ENCODE data around the gene SH3RF3. TPM values are rescaled to one million over a fixed set of nuclear protein-coding genes. Genes with fewer than 3 reads are reported as not detected.
A peak's percentile ranks its signal among the peaks of the same experiment; 100 is the strongest.

Gene SH3RF3
- total and polyA plus RNA-seq, 2 of the 13 experiments (the other 11 are each of a cell fraction or from before 2014, with no cell fraction given) = 0.04 TPM; not detected in 1

DNA sequence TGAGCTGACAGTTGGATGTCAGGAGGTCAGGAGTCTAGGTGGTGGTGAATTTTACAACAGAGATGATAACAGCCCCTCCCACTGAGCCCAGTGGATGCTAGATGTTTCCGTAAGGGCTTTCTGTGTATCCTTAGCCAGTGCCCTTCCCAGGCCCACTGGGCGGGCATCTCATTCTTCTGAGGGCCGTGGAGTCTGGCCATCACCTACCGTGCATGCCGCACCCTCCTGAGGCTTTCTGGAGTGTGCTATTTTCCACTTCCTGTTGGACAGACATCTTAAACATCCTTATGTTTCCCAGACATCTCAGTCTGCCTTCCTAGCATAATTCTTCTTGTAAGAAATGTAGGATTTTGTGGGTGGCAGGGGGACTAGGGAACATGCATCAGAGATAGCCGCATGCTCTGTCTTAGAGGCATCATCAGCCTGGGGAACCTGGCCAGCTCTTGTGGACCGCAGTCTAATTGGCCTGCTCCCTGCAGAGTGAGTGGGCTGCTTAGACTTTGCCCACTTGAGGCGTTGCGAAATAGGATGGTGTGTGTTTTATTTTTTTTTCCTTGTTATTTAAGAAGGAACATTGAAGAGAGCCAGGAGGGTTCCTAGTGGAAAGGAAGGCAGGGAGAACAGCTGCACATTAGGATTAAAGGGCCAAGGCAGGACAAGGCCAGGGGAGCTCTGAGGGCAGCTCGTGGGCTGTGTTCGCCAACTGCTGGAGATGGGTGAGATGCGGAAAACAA, 135.8 kb downstream of the SH3RF3 start (continued):
- TF ChIP-seq ZNF18 (CRISPR knock-in tag; IDR thresholded peaks at IDR 0.05; ENCODE audit: insufficient replicate concordance) = no peak
- TF ChIP-seq, protein P1, sequence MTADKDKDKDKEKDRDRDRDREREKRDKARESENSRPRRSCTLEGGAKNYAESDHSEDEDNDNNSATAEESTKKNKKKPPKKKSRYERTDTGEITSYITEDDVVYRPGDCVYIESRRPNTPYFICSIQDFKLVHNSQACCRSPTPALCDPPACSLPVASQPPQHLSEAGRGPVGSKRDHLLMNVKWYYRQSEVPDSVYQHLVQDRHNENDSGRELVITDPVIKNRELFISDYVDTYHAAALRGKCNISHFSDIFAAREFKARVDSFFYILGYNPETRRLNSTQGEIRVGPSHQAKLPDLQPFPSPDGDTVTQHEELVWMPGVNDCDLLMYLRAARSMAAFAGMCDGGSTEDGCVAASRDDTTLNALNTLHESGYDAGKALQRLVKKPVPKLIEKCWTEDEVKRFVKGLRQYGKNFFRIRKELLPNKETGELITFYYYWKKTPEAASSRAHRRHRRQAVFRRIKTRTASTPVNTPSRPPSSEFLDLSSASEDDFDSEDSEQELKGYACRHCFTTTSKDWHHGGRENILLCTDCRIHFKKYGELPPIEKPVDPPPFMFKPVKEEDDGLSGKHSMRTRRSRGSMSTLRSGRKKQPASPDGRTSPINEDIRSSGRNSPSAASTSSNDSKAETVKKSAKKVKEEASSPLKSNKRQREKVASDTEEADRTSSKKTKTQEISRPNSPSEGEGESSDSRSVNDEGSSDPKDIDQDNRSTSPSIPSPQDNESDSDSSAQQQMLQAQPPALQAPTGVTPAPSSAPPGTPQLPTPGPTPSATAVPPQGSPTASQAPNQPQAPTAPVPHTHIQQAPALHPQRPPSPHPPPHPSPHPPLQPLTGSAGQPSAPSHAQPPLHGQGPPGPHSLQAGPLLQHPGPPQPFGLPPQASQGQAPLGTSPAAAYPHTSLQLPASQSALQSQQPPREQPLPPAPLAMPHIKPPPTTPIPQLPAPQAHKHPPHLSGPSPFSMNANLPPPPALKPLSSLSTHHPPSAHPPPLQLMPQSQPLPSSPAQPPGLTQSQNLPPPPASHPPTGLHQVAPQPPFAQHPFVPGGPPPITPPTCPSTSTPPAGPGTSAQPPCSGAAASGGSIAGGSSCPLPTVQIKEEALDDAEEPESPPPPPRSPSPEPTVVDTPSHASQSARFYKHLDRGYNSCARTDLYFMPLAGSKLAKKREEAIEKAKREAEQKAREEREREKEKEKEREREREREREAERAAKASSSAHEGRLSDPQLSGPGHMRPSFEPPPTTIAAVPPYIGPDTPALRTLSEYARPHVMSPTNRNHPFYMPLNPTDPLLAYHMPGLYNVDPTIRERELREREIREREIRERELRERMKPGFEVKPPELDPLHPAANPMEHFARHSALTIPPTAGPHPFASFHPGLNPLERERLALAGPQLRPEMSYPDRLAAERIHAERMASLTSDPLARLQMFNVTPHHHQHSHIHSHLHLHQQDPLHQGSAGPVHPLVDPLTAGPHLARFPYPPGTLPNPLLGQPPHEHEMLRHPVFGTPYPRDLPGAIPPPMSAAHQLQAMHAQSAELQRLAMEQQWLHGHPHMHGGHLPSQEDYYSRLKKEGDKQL (CRISPR knock-in tag; IDR thresholded peaks at IDR 0.05; ENCODE audit: low read depth) = no peak
- TF ChIP-seq NCOR1 (IDR thresholded peaks at IDR 0.05; ENCODE audit: borderline replicate concordance, low read length) = peak; percentile 65; the same call in 1 of the 2 replicates
- peak; percentile 66 for TF ChIP-seq GATAD2A (CRISPR knock-in tag; IDR thresholded peaks at IDR 0.05)
- TF ChIP-seq ZFX (CRISPR knock-in tag; IDR thresholded peaks at IDR 0.05; ENCODE audit: low read depth) = no peak
- TF ChIP-seq FOXP1 (IDR thresholded peaks at IDR 0.05) = no peak
- TF ChIP-seq FOXP1 (CRISPR knock-in tag; IDR thresholded peaks at IDR 0.05) = no peak
- TF ChIP-seq ZNF788 (CRISPR knock-in tag; IDR thresholded peaks at IDR 0.05; ENCODE audit: borderline replicate concordance) = 0 out of 2 replicates have a peak, but pooled peaks have one; percentile 17
- TF ChIP-seq CEBPB (IDR thresholded peaks at IDR 0.05; ENCODE audit: borderline replicate concordance, low read depth, low read length) = peak; percentile 97
- TF ChIP-seq, protein P2, sequence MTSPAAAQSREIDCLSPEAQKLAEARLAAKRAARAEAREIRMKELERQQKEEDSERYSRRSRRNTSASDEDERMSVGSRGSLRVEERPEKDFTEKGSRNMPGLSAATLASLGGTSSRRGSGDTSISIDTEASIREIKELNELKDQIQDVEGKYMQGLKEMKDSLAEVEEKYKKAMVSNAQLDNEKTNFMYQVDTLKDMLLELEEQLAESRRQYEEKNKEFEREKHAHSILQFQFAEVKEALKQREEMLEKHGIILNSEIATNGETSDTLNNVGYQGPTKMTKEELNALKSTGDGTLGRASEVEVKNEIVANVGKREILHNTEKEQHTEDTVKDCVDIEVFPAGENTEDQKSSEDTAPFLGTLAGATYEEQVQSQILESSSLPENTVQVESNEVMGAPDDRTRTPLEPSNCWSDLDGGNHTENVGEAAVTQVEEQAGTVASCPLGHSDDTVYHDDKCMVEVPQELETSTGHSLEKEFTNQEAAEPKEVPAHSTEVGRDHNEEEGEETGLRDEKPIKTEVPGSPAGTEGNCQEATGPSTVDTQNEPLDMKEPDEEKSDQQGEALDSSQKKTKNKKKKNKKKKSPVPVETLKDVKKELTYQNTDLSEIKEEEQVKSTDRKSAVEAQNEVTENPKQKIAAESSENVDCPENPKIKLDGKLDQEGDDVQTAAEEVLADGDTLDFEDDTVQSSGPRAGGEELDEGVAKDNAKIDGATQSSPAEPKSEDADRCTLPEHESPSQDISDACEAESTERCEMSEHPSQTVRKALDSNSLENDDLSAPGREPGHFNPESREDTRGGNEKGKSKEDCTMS (CRISPR knock-in tag; conservative IDR thresholded peaks at IDR 0.05) = no peak
- no peak for TF ChIP-seq SMAD3 (CRISPR knock-in tag; IDR thresholded peaks at IDR 0.05)
- TF ChIP-seq SMC3 (IDR thresholded peaks at IDR 0.05; ENCODE audit: low read length) = peak; percentile 6; the same call in 1 of the 2 replicates
- TF ChIP-seq, protein P3, sequence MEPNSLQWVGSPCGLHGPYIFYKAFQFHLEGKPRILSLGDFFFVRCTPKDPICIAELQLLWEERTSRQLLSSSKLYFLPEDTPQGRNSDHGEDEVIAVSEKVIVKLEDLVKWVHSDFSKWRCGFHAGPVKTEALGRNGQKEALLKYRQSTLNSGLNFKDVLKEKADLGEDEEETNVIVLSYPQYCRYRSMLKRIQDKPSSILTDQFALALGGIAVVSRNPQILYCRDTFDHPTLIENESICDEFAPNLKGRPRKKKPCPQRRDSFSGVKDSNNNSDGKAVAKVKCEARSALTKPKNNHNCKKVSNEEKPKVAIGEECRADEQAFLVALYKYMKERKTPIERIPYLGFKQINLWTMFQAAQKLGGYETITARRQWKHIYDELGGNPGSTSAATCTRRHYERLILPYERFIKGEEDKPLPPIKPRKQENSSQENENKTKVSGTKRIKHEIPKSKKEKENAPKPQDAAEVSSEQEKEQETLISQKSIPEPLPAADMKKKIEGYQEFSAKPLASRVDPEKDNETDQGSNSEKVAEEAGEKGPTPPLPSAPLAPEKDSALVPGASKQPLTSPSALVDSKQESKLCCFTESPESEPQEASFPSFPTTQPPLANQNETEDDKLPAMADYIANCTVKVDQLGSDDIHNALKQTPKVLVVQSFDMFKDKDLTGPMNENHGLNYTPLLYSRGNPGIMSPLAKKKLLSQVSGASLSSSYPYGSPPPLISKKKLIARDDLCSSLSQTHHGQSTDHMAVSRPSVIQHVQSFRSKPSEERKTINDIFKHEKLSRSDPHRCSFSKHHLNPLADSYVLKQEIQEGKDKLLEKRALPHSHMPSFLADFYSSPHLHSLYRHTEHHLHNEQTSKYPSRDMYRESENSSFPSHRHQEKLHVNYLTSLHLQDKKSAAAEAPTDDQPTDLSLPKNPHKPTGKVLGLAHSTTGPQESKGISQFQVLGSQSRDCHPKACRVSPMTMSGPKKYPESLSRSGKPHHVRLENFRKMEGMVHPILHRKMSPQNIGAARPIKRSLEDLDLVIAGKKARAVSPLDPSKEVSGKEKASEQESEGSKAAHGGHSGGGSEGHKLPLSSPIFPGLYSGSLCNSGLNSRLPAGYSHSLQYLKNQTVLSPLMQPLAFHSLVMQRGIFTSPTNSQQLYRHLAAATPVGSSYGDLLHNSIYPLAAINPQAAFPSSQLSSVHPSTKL (CRISPR knock-in tag; IDR thresholded peaks at IDR 0.05) = 0 out of 2 replicates have a peak, but pooled peaks have one; percentile 27
- TF ChIP-seq ZFYVE20 (CRISPR knock-in tag; IDR thresholded peaks at IDR 0.05; ENCODE audit: borderline replicate concordance, low read depth) = no peak
- TF ChIP-seq KAT8 (CRISPR knock-in tag; IDR thresholded peaks at IDR 0.05) = no peak
- TF ChIP-seq ZBTB7B (CRISPR knock-in tag; IDR thresholded peaks at IDR 0.05) = 0 out of 2 replicates have a peak, but pooled peaks have one; percentile 45
